GM10266 (cell line): Measurements from ENCODE around the gene TTC7B.
"Not testable (repeated sequence)": the region's sequence is repeated elsewhere in the genome, so short reads cannot be mapped to it uniquely, and the experiment has no call there.

Source experiments
- DNase-seq: peaks from one replicate; pipeline ENCODE4 v3.0.0; 2012; ENCODE audit errors: extremely low spot score
- TF ChIP-seq, protein P1 (sequence below): IDR thresholded peaks from 2 replicates; pipeline ENCODE4 v1.5.1; 2012; ENCODE audit warnings: mild to moderate bottlenecking, low read depth; ENCODE audit not compliant: control insufficient read depth, insufficient read depth; ENCODE audit errors: missing control alignments

Gene TTC7B

DNA sequence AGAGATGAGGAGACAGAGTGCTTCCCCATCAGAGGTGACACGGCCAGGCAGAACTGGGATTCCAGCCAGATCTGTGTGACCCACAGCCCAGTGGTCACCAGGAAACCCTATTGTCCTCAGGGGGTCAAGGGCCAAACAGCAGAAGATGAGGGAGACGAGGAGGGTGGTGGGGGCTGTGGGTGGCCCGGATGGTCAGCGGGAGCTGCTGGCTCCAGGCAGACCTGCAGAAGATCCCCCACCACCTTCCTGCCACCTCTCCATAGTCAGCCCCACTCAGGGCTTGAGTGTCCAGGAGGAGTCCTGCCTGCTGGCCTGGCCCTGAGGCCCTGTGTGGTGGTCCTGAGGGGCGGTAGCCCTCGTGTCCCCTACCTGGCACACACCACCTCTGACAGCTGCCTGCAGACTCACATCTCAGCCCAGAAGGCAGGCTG is 282.6 kb downstream of the TTC7B start:
- TF ChIP-seq, protein P1, sequence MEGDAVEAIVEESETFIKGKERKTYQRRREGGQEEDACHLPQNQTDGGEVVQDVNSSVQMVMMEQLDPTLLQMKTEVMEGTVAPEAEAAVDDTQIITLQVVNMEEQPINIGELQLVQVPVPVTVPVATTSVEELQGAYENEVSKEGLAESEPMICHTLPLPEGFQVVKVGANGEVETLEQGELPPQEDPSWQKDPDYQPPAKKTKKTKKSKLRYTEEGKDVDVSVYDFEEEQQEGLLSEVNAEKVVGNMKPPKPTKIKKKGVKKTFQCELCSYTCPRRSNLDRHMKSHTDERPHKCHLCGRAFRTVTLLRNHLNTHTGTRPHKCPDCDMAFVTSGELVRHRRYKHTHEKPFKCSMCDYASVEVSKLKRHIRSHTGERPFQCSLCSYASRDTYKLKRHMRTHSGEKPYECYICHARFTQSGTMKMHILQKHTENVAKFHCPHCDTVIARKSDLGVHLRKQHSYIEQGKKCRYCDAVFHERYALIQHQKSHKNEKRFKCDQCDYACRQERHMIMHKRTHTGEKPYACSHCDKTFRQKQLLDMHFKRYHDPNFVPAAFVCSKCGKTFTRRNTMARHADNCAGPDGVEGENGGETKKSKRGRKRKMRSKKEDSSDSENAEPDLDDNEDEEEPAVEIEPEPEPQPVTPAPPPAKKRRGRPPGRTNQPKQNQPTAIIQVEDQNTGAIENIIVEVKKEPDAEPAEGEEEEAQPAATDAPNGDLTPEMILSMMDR, result no peak
- no peak for DNase-seq

- no peak for DNase-seq
Measured at GRCh38 chr14:90532826-90533525, 283.3 kb downstream of the TTC7B start.

DNA sequence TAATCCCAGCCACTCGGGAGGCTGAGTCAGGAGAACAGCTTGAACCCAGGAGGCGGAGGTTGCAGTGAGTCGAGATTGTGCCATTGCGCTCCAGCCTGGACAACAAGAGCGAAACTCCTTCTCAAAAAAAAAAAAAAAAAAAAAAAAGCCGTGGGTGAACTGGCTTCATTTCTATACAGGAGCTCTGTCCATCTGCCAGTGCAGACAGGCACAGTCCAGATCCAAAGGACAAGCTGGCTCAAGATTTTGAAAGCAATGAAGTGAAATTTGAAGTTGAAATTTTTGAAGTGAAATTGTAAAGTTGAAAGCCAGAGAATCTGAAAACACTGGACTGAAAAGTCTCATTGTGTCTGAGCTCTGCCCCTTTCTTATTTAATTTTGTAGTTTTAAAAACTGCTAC is 284.7 kb downstream of the TTC7B start:
- TF ChIP-seq, protein P1, result no peak
- DNase-seq, result no peak

More at GRCh38 chr14:90532826-90533525, 283.3 kb downstream of the TTC7B start:
- TF ChIP-seq, protein P1, result no peak

GRCh38 chr14:90530523-90530922 is 285.7 kb downstream of the TTC7B start:
- TF ChIP-seq, protein P1, result no peak

DNA sequence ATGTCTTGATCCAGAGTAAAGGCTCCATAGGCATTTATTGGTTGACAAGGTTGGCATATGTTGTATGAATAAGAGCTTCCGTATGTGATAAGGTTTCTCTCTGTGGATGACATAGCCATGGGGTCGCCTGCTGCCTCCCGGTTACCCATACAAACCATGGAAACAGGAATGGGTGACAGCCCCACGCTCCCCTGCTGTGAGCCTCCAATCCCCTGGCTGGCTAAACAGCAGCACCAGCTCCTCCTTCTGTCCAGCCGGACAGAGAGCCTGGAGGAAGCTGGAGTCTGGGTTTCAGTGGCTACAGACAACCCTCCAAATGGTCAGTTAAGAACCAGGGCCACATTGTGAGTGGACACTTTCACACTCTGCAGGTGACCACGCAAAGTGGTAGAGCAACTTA is 288.3 kb downstream of the TTC7B start:
- DNase-seq, result no peak
- TF ChIP-seq, protein P1, result no peak

More at GRCh38 chr14:90530523-90530922, 285.7 kb downstream of the TTC7B start:
- DNase-seq, result no peak

GRCh38 chr14:90526536-90526935 is 289.7 kb downstream of the TTC7B start:
- not testable (repeated sequence) for DNase-seq

DNA sequence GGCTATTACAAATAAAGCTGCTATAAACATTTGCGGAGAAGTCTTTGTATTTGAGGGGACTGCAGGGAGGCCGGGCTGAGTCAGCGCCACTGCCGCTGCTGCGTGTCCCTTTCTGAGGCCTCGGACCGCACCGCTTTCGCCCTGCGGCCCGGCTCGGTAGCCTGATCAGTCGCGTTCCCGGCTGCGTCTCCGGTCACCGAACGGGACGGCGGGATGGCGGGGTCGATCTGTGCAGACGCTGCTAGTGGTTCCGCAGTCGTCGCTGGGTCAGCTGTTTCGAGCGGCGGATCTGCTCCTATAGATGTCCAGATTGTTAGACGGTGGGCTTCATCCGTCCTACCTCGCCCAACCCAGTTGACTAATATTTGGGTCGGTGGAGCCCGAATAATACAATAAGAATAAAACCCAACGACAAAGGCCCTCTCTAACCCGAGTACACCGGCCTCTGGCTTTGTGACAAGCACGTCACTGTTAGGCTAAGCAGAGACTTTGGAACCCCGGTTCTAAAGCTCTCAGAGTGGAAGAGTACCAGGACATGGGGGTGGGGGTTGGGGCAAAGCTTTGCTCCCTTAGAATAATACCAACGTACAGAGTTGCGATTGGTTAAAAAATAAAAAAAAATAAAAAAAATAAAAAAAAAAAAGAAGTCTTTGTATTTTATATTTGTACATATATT is 290.7 kb downstream of the TTC7B start:
- DNase-seq, result not testable (repeated sequence)
